Measurements from ENCODE around the gene ZXDC.

ZXDC gene

DNA sequence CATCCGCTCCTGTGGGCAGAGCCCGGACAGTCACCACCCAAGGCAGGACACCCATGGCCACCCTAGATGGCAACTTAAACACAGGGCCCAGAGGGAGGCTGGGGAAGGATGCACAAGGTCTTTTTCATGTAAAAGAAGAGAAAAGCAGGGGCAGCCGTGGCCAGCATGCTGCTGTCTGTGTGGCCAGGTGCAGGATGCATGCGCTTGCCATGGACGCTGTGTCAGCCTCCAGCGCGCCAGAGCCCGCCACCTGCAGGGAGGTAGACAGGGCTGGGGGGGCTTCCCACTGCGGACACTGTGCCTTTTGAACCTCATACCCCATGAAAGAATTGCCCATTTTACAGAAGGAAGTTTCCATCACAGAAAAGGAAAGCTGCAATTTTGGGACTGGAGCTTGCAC is 23.7 kb upstream of the ZXDC start:
- no peaks in the 10 kb centered on the region for H3K27me3 ChIP-seq (replicated peaks; ENCODE audit: control insufficient read depth, insufficient read depth, low read length)
- no peak overlapping the region for H3K4me3 ChIP-seq (replicated peaks; ENCODE audit: low read depth, low read length)
- no peaks in the 10 kb centered on the region for H3K36me3 ChIP-seq (ENCODE audit: control insufficient read depth, insufficient read depth, low read length)
- TF ChIP-seq, protein P1, sequence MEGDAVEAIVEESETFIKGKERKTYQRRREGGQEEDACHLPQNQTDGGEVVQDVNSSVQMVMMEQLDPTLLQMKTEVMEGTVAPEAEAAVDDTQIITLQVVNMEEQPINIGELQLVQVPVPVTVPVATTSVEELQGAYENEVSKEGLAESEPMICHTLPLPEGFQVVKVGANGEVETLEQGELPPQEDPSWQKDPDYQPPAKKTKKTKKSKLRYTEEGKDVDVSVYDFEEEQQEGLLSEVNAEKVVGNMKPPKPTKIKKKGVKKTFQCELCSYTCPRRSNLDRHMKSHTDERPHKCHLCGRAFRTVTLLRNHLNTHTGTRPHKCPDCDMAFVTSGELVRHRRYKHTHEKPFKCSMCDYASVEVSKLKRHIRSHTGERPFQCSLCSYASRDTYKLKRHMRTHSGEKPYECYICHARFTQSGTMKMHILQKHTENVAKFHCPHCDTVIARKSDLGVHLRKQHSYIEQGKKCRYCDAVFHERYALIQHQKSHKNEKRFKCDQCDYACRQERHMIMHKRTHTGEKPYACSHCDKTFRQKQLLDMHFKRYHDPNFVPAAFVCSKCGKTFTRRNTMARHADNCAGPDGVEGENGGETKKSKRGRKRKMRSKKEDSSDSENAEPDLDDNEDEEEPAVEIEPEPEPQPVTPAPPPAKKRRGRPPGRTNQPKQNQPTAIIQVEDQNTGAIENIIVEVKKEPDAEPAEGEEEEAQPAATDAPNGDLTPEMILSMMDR (IDR thresholded peaks at IDR 0.05; ENCODE audit: insufficient read depth, low read length, poor library complexity, severe bottlenecking) = no peak
- no peak for DNase-seq (ENCODE audit: extremely low read depth, insufficient read length)

DNA sequence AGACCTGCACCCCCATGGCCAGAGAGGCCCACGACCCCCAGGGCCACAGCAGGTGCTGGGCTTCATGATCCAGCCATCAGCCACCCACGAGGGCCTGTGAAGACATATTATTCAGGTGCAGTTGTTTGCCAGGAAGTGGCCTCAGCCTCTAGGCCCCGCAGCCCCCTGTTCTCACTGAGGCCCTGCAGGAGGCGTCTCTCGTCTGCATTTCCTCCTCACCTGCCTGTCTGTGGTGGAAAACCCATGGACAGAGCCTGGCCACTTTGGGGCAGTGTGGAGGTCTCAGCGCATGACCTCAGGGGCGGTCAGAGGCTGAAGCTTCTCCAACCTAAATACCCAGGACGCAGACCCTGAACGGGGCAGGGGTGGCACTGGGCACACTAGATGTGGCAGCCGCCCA is 23.2 kb upstream of the ZXDC start:
- no peak for DNase-seq (ENCODE audit: extremely low read depth, insufficient read length)
- TF ChIP-seq, protein P1 (IDR thresholded peaks at IDR 0.05; ENCODE audit: insufficient read depth, low read length, poor library complexity, severe bottlenecking) = no peak
- Histone ChIP-seq H3K4me3 (replicated peaks; ENCODE audit: low read depth, low read length) (no peak overlapping the region), H3K36me3 (ENCODE audit: control insufficient read depth, insufficient read depth, low read length) (no peaks in the 10 kb centered on the region), H3K27me3 (replicated peaks; ENCODE audit: control insufficient read depth, insufficient read depth, low read length) (no peaks in the 10 kb centered on the region)

DNA sequence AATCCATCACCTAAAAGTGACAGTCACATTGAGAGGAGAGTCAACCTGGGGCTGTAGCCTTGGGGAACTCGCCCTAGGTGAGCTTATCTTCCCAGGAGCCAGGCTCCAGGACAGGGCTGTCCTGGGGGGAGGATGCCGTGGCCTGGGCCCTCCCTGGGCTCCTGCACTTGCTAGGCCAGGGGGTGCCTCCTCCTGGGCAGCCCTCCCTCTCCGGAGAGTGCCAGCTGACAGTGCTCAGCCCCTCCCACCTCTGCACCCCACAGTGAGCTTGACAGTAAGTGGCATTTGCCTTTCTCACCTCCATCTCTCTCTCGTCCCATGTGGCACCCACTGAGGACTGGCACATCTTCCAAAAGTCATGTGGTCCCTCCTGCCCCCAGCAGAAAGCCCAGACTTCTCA is 22.8 kb upstream of the ZXDC start:
- TF ChIP-seq, protein P1 (IDR thresholded peaks at IDR 0.05; ENCODE audit: insufficient read depth, low read length, poor library complexity, severe bottlenecking) = no peak
- DNase-seq (ENCODE audit: extremely low read depth, insufficient read length) = no peak
- Histone ChIP-seq H3K36me3 (ENCODE audit: control insufficient read depth, insufficient read depth, low read length) (no peaks in the 10 kb centered on the region), H3K27me3 (replicated peaks; ENCODE audit: control insufficient read depth, insufficient read depth, low read length) (no peaks in the 10 kb centered on the region), H3K4me3 (replicated peaks; ENCODE audit: low read depth, low read length) (no peak overlapping the region)

DNA sequence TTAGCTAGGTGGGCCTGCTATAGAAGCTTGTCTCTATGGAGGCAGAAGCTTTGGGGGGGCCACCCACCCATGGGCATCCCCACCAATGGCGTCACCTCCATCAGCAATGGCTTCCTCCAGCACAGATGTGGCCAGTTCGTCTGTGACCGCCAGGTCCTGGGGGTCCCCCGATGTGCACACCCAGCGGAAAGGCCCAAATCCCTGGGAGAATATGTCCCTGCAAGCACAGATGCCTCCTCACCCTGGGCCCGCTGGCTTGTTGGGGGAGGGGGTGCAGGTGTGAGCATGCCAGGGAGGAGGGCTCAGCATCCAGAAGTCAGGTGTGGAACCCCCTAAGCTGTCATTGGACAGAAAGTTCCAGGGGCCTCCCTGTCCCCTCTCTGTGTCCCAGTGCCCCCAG is 22.3 kb upstream of the ZXDC start:
- TF ChIP-seq, protein P1 (IDR thresholded peaks at IDR 0.05; ENCODE audit: insufficient read depth, low read length, poor library complexity, severe bottlenecking) = no peak
- H3K36me3 ChIP-seq (ENCODE audit: control insufficient read depth, insufficient read depth, low read length) = no peaks in the 10 kb centered on the region
- no peak for DNase-seq (ENCODE audit: extremely low read depth, insufficient read length)
- H3K4me3 ChIP-seq (replicated peaks; ENCODE audit: low read depth, low read length) = no peak overlapping the region
- H3K27me3 ChIP-seq (replicated peaks; ENCODE audit: control insufficient read depth, insufficient read depth, low read length) = no peaks in the 10 kb centered on the region

DNA sequence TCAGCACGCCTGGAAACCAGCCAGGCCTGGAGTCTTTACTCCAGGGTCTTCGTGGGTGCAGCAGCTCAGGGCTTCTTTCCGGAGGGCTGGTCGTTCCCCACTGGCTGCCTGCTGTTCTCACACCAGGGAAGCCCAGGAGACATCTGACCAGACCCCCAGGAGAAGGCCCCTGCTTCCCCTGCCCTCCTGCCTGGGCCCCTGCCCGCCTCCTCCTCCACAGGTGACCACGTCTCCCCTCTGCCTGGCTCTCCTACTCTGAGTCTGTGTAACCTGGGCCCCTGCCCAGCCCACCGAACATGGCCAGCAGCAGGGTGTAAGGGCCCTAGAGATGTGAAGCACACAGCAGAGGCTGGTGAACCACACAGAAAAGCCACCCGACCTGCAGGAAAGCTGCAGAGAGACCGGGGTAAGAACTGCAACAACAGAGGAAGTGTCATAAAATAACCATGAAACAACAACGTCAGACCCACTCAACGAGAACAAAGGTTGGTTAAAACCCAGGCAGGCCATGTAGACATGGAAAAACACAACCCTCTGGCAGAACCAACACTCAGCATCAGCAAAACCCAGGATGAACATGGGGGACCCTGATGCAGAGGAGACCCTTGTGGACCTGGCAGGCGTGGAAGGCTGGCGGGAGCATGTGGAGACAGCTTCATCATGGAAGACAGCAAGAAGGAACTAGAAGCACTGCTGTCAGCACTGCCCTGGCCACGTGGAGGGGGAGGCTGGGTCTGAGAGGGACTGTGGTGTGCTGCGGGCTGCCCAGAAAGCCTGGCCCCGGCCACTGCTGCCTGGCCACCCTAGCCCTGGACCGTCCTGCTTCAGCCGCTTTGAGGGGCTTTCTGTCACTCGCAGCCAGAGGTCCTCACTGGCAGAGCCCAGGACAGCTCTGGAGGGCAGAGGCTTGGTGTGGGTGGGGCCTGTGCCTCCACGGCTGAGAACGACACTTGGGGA is 21.5 kb upstream of the ZXDC start:
- no peak for DNase-seq (ENCODE audit: extremely low read depth, insufficient read length)
- TF ChIP-seq, protein P1 (IDR thresholded peaks at IDR 0.05; ENCODE audit: insufficient read depth, low read length, poor library complexity, severe bottlenecking) = no peak
- Histone ChIP-seq H3K4me3 (replicated peaks; ENCODE audit: low read depth, low read length) (no peak overlapping the region), H3K27me3 (replicated peaks; ENCODE audit: control insufficient read depth, insufficient read depth, low read length) (no peaks in the 10 kb centered on the region), H3K36me3 (ENCODE audit: control insufficient read depth, insufficient read depth, low read length) (no peaks in the 10 kb centered on the region)

All from GM06990 (cell line).